ENCODE measurements around the gene KCND3.

DNA sequence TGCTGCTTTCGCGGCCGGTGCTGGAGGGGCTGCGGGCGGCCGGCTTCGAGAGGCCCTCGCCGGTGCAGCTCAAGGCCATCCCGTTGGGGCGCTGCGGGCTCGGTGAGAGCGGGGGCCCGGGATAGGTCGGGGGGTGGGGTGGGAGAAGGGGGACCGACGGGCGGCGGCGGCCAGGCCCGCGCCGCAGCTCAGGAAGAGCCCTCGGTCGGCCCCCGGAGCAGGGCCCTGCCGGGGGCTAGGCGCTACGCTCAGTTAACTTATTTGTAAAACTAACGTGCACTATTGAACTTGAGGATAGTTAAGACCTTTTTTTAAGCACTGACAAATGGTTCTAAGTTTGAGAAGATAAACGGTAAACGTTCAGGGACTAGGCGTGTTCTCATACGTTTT is 233.3 kb downstream of the KCND3 start:
- TF ChIP-seq POLR2A (IDR thresholded peaks at IDR 0.05) (no peak), POLR2AphosphoS5 (IDR thresholded peaks at IDR 0.05) (no peak)
- TF ChIP-seq, protein P1, sequence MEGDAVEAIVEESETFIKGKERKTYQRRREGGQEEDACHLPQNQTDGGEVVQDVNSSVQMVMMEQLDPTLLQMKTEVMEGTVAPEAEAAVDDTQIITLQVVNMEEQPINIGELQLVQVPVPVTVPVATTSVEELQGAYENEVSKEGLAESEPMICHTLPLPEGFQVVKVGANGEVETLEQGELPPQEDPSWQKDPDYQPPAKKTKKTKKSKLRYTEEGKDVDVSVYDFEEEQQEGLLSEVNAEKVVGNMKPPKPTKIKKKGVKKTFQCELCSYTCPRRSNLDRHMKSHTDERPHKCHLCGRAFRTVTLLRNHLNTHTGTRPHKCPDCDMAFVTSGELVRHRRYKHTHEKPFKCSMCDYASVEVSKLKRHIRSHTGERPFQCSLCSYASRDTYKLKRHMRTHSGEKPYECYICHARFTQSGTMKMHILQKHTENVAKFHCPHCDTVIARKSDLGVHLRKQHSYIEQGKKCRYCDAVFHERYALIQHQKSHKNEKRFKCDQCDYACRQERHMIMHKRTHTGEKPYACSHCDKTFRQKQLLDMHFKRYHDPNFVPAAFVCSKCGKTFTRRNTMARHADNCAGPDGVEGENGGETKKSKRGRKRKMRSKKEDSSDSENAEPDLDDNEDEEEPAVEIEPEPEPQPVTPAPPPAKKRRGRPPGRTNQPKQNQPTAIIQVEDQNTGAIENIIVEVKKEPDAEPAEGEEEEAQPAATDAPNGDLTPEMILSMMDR (IDR thresholded peaks at IDR 0.05) = no peak

All from upper lobe of left lung (tissue), 4 donors.